K562 (cell line): ENCODE measurements around the gene PKLR. TPM values are rescaled to one million over a fixed set of nuclear protein-coding genes. Genes with fewer than 3 reads are reported as not detected.
A peak's percentile ranks its signal among the peaks of the same experiment; 100 is the strongest.

Source experiments
- CBX8 ChIP-seq: fragments of 200-600 bp; sonication (generic); IDR thresholded peaks from 2 replicates; pipeline ENCODE4 v1.6.1; 2012; ENCODE audit warnings: borderline replicate concordance, mixed run types, low read depth, mild to moderate bottlenecking, moderate library complexity, mixed read lengths, low read length, control low read depth, inconsistent platforms; ENCODE audit not compliant: poor library complexity, severe bottlenecking; ENCODE audit errors: extremely low read depth
- CTBP1 ChIP-seq: fragments of 450-650 bp; IDR thresholded peaks from 2 replicates; pipeline ENCODE4 v1.6.1; 2016; ENCODE audit warnings: borderline replicate concordance
- DLX4 ChIP-seq: fragments of 250-450 bp; sonication (Bioruptor Pico); IDR thresholded peaks from 2 replicates; pipeline ENCODE4 v1.6.1; 2021; ENCODE audit warnings: mild to moderate bottlenecking
- DPF2 ChIP-seq: fragments of 450-650 bp; IDR thresholded peaks from 2 replicates; pipeline ENCODE4 v1.6.1; 2016
- ELF1 ChIP-seq: fragments of 200-800 bp; sonication (Bioruptor generic); IDR thresholded peaks from 2 replicates; pipeline ENCODE4 v1.6.1; 2016; ENCODE audit warnings: missing genetic modification characterization, missing compliant biosample characterization
- ETV1 ChIP-seq: fragments of 450-650 bp; conservative IDR thresholded peaks from 2 replicates; pipeline ENCODE4 v1.6.1; 2016; ENCODE audit warnings: missing genetic modification characterization, control low read depth, low read depth, missing compliant biosample characterization
- FOXA3 ChIP-seq, 2 experiments: fragments of 450-650 bp in 1 of 2; sonication (generic) in 1 of 2; formaldehyde crosslinking; IDR thresholded peaks in 1 of 2; conservative IDR thresholded peaks in 1 of 2; 2 replicates each; pipeline versions ENCODE4 v1.4.0 to v1.8.0; 2020 to 2022; ENCODE audit warnings: mild to moderate bottlenecking in 2 of 2, missing genetic modification reagents in 1 of 2
- HDAC1 ChIP-seq, 2 experiments: fragments of 450-650 bp; IDR thresholded peaks; 2 replicates each; pipeline ENCODE4 v1.6.1; 2016 to 2017; ENCODE audit warnings: inconsistent platforms in 1 of 2, mild to moderate bottlenecking in 1 of 2, moderate library complexity in 1 of 2
- HLTF ChIP-seq: fragments of 450-650 bp; IDR thresholded peaks from 2 replicates; pipeline ENCODE4 v1.6.1; 2016
- HNRNPLL ChIP-seq: fragments of 200-400 bp; formaldehyde crosslinking; IDR thresholded peaks from 2 replicates; pipeline ENCODE4 v1.6.1; 2017; ENCODE audit warnings: low read length, low read depth, mild to moderate bottlenecking; ENCODE audit not compliant: poor library complexity, severe bottlenecking
- LARP7 ChIP-seq: fragments of 450-650 bp; IDR thresholded peaks from 2 replicates; pipeline ENCODE4 v1.6.1; 2016
- MCM5 ChIP-seq: fragments of 450-650 bp; IDR thresholded peaks from 2 replicates; pipeline ENCODE4 v1.6.1; 2016; ENCODE audit warnings: low read depth
- PHTF2 ChIP-seq: fragments of 250-450 bp; sonication (Bioruptor Pico); IDR thresholded peaks from 2 replicates; pipeline ENCODE4 v1.5.0; 2021; ENCODE audit warnings: mild to moderate bottlenecking
- POLR2H ChIP-seq: IDR thresholded peaks from 2 replicates; pipeline ENCODE4 v1.6.1; 2016; ENCODE audit warnings: missing genetic modification characterization, low read depth, mild to moderate bottlenecking, control low read depth, missing compliant biosample characterization, moderate library complexity
- RBBP5 ChIP-seq: fragments of 200-600 bp; sonication (generic); IDR thresholded peaks from 2 replicates; pipeline ENCODE4 v1.6.1; 2012; ENCODE audit warnings: borderline replicate concordance, mild to moderate bottlenecking, low read length, control low read depth, inconsistent platforms; ENCODE audit not compliant: insufficient read depth, poor library complexity, severe bottlenecking
- RBM15 ChIP-seq: fragments of 200-400 bp; formaldehyde crosslinking; IDR thresholded peaks from 2 replicates; pipeline ENCODE4 v1.6.1; 2018; ENCODE audit warnings: mild to moderate bottlenecking, low read length, moderate library complexity; ENCODE audit not compliant: insufficient read depth
- SP1 ChIP-seq: sonication (generic); formaldehyde crosslinking; IDR thresholded peaks from 2 replicates; pipeline ENCODE4 v1.8.1; 2022; ENCODE audit warnings: mild to moderate bottlenecking, missing genetic modification reagents
- ZNF384 ChIP-seq: IDR thresholded peaks from 2 replicates; pipeline ENCODE4 v1.6.1; 2012; ENCODE audit warnings: low read depth, low read length, improper control_type of control experiment
- ZNF551 ChIP-seq: fragments of 250-450 bp; sonication (Bioruptor Pico); IDR thresholded peaks from 2 replicates; pipeline ENCODE4 v1.5.0; 2021; ENCODE audit warnings: mild to moderate bottlenecking, moderate library complexity
- polyA plus RNA-seq, 8 experiments: library from polyadenylated mRNA; depleted of rRNA in 4 of 8; stranded (reverse) in 5 of 8; unstranded in 3 of 8; fragments of >200 nt; fragmentation: Nextera tagmentation in 2 of 8; fragmentation: Illumina TruSeq in 1 of 8; extraction: Ambion mirVana in 2 of 8; extraction: Trizol in 1 of 8; gene quantifications; 2 replicates each; pipeline versions ENCODE4 v1.2.1 to v1.2.3, GENCODE V29; 2011 to 2014; ENCODE audit warnings: inconsistent platforms in 1 of 8, missing spikeins in 1 of 8
- total RNA-seq, 7 experiments: library from RNA; depleted of rRNA in 6 of 7; stranded (reverse); fragments of >200 nt in 6 of 7; fragmentation: Illumina TruSeq in 2 of 7; extraction: Trizol in 2 of 7; gene quantifications; 2 replicates each; pipeline versions ENCODE4 v1.2.1 to v1.2.3, GENCODE V29; 2011 to 2021; ENCODE audit warnings: low replicate concordance in 1 of 7
- TF ChIP-seq, protein P1 (sequence below): sonication (generic); formaldehyde crosslinking; IDR thresholded peaks from 2 replicates; pipeline ENCODE4 v1.8.1; 2023; ENCODE audit warnings: mild to moderate bottlenecking, missing genetic modification reagents
- TF ChIP-seq, protein P2 (sequence below): sonication (generic); formaldehyde crosslinking; IDR thresholded peaks from 2 replicates; pipeline ENCODE4 v1.8.0; 2023; ENCODE audit warnings: mild to moderate bottlenecking, missing genetic modification reagents

Gene PKLR
- total and polyA plus RNA-seq, 9 of the 15 experiments (the other 6 are each of a cell fraction or from before 2014, with no cell fraction given), result 10.7 to 78.4 (median 38.2) TPM

- TF ChIP-seq, protein P1, sequence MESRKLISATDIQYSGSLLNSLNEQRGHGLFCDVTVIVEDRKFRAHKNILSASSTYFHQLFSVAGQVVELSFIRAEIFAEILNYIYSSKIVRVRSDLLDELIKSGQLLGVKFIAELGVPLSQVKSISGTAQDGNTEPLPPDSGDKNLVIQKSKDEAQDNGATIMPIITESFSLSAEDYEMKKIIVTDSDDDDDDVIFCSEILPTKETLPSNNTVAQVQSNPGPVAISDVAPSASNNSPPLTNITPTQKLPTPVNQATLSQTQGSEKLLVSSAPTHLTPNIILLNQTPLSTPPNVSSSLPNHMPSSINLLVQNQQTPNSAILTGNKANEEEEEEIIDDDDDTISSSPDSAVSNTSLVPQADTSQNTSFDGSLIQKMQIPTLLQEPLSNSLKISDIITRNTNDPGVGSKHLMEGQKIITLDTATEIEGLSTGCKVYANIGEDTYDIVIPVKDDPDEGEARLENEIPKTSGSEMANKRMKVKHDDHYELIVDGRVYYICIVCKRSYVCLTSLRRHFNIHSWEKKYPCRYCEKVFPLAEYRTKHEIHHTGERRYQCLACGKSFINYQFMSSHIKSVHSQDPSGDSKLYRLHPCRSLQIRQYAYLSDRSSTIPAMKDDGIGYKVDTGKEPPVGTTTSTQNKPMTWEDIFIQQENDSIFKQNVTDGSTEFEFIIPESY (CRISPR knock-in tag), result peak; percentile 60
- TF ChIP-seq ZNF551 (CRISPR knock-in tag) (no peak), FOXA3 (CRISPR knock-in tag; conservative IDR thresholded peaks at IDR 0.05 in 1 of 2, IDR thresholded peaks at IDR 0.05 in 1 of 2) (no peak), POLR2H (tag) (peak; percentile 79), PHTF2 (no peak), RBM15 (no peak), CBX8 (no peak), ELF1 (tag) (peak; percentile 77), MCM5 (no peak), DLX4 (no peak), LARP7 (0 out of 2 replicates have a peak, but pooled peaks have one; percentile 23), DPF2 (peak; percentile 41; the same call in 1 of the 2 replicates), CTBP1 (peak; percentile 74), SP1 (CRISPR knock-in tag) (peak; percentile 94), HLTF (0 out of 2 replicates have a peak, but pooled peaks have one; percentile 40), HNRNPLL (peak; percentile 58), ETV1 (peak; percentile 48), ZNF384 (0 out of 2 replicates have a peak, but pooled peaks have one; percentile 21), HDAC1 (IDR thresholded peaks at IDR 0.05) (peak in 1 of 2 experiments; percentile 87; a peak in 2 of 4 replicates), RBBP5 (peak; percentile 80)
- TF ChIP-seq, protein P2, sequence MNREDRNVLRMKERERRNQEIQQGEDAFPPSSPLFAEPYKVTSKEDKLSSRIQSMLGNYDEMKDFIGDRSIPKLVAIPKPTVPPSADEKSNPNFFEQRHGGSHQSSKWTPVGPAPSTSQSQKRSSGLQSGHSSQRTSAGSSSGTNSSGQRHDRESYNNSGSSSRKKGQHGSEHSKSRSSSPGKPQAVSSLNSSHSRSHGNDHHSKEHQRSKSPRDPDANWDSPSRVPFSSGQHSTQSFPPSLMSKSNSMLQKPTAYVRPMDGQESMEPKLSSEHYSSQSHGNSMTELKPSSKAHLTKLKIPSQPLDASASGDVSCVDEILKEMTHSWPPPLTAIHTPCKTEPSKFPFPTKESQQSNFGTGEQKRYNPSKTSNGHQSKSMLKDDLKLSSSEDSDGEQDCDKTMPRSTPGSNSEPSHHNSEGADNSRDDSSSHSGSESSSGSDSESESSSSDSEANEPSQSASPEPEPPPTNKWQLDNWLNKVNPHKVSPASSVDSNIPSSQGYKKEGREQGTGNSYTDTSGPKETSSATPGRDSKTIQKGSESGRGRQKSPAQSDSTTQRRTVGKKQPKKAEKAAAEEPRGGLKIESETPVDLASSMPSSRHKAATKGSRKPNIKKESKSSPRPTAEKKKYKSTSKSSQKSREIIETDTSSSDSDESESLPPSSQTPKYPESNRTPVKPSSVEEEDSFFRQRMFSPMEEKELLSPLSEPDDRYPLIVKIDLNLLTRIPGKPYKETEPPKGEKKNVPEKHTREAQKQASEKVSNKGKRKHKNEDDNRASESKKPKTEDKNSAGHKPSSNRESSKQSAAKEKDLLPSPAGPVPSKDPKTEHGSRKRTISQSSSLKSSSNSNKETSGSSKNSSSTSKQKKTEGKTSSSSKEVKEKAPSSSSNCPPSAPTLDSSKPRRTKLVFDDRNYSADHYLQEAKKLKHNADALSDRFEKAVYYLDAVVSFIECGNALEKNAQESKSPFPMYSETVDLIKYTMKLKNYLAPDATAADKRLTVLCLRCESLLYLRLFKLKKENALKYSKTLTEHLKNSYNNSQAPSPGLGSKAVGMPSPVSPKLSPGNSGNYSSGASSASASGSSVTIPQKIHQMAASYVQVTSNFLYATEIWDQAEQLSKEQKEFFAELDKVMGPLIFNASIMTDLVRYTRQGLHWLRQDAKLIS (CRISPR knock-in tag), result 0 out of 2 replicates have a peak, but pooled peaks have one; percentile 32
Observed at GRCh38 chr1:155273343-155274245, 27.6 kb downstream of the PKLR start, which contains the start of gene CLK2 (continued).
